Coronary artery (tissue), 2 donors: Measurements from ENCODE around the gene KIAA1671.

Experiments used
- DNase-seq: peaks from one replicate; pipeline ENCODE4 v3.0.0-alpha.2; 2017; ENCODE audit warnings: low spot score
- H3K27ac ChIP-seq, 2 donors: fragments of 200-600 bp; sonication (generic); one replicate each; pipeline ENCODE4 v1.5.1; 2016 to 2019
- H3K4me3 ChIP-seq: fragments of 200-600 bp; sonication (generic); 2 replicates; pipeline ENCODE4 v1.5.1; 2016; ENCODE audit warnings: mild to moderate bottlenecking, moderate library complexity
- CTCF ChIP-seq: fragments of 200-600 bp; sonication (generic); IDR thresholded peaks from one replicate; pipeline ENCODE4 v1.5.1; 2019; ENCODE audit warnings: antibody characterized with exemption

KIAA1671 gene

GRCh38 chr22:24962835-24963234 lies 10.3 kb downstream of the KIAA1671 start:
- DNase-seq = no peak
- Histone ChIP-seq H3K27ac (no peak overlapping the region), H3K4me3 (no peak overlapping the region)
- TF ChIP-seq CTCF = no peak

GRCh38 chr22:24964441-24964840 lies 11.9 kb downstream of the KIAA1671 start:
- Histone ChIP-seq H3K27ac (peak overlapping the region in 1 of 2 donors; percentile 50), H3K4me3 (no peak overlapping the region)
- TF ChIP-seq CTCF = no peak
- no peak for DNase-seq

GRCh38 chr22:24965822-24966626 lies 13.5 kb downstream of the KIAA1671 start:
- no peak for DNase-seq
- no peak for TF ChIP-seq CTCF
- Histone ChIP-seq H3K27ac (peak overlapping the region in 1 of 2 donors; percentile 63), H3K4me3 (no peak overlapping the region)

- no peak for DNase-seq
- no peak for TF ChIP-seq CTCF
- Histone ChIP-seq H3K4me3 (no peak overlapping the region), H3K27ac (peak overlapping the region in 1 of 2 donors; percentile 46)
Observed at GRCh38 chr22:24968066-24968561, 15.6 kb downstream of the KIAA1671 start.

GRCh38 chr22:24969560-24970301 lies 17.2 kb downstream of the KIAA1671 start:
- Histone ChIP-seq H3K27ac (peak overlapping the region; percentile 52 to 78), H3K4me3 (no peak overlapping the region)
- no peak for DNase-seq
- no peak for TF ChIP-seq CTCF

- H3K4me3 ChIP-seq = no peak overlapping the region
- no peak for TF ChIP-seq CTCF
- no peak for DNase-seq
- no peak overlapping the region for H3K27ac ChIP-seq
Observed at GRCh38 chr22:24972369-24972768, 19.9 kb downstream of the KIAA1671 start.
